Measurements from ENCODE around the gene CRYBB3.

CRYBB3 gene

DNA sequence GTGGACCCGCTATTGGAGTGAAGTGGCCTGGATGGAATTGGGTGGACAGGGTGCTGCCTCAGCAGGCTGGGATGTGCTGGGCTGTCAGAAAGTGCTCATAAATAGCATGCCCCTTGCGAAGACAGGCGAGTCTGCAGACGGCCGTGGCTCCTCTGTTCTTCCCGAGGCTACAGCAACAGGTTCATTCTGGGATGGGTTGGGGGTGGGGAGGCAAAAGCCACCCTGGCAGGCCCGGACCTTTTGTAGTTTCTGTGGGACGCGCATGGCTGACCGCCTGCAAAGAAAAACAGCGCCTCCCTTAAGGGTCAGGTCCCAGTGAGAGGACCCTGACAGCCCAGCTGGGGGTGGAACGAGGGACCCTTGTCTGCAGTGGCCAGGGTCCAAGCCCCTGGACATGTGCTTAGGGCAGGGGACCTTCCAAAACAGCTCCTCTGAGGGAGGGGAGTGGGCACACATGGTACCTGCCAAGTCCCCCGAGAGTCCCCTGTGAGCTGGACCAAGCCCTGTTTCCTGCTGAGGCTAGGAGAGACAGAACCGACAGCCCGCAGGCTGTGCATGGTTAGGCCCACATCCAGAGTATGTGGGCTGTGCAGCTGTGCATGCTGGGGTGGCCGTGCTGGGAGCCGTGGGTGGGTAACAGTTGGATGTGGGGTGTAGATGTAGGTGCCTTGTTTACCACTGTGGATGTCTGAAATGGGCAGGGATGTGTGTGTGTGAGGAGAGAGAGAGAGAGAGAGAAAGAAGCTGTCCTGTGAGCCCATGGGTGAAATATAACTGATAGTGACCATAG lies at the start of gene CRYBB3:
Gene CRYBB3, plus strand, starts transcription at position 128 of the 790 bp plus-strand sequence. CDS start 1,539 bp downstream, outside the sequence.
- DNase-seq (ENCODE audit: low spot score), result no peak

DNA sequence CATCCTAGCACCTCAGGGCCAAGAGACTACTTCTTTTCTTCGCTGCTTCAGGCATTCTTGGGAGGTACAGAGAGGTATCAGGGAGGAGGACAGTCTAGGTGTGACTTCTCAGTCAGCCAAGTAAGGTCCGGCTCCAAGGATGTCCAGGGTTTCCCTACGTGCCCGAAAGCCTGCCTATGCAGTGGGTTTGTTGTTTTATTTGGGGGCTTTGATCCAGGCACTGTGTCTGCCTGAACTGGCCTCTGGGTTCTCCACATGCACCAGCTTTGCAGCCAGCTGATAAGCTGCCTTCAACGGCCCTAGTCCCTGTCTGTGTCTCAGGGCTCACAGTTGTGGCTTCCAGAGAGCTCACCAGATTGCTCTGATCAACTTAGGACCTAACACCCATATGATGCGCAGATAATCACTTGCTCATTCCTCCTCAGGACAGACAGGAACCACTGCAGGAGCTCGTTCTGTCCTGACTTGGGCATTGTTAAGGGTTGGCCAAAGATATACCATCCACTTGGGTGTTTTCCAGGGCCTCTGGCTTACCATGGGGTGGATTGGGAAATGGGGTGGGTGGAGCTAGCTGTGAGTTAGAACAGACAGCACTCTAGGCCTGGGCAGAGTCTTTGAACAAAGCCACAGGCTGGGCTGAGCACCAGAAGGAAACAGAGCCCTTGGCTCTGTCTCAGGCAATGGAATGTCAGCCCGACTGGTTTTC lies 45.5 kb upstream of the CRYBB3 start:
- DNase-seq (ENCODE audit: low spot score), result no peak

DNA sequence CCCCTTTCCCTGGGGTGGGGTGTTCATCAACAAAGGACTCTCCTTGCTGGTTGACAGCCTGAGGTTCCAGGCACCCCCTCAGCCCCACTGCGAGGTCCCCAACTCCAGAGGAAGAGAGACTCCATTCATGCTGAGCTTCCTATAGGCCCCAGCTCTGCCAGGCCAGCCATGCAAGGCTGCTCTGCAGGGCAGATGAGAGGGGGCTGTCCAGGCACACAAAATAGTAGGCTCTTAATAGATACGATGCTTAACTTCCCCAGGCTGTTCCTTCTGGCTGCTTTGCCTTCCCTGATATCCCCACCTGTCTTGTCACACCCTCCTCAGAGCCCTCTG lies 45.0 kb upstream of the CRYBB3 start:
- no peak for DNase-seq (ENCODE audit: low spot score)

DNA sequence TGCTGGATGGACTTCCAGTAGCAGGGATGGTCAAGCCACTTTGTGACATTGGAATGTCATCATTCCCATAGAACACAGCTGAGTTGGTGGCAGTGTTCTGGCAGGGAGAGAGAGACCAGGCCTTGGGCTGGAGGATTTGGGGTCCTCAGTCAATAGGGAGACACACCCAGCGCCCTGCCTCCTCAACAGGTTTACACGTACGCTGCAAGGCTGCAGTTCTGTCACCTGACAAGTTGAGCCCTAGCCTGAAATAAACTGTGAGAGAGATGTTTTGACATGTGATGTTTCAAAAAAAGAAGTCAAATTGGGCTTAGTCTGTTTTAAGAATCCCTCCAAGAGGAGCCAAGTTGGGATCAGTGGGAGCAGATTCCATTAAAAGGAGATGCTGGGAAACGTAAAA lies 42.9 kb upstream of the CRYBB3 start:
- DNase-seq (ENCODE audit: low spot score), result no peak

DNA sequence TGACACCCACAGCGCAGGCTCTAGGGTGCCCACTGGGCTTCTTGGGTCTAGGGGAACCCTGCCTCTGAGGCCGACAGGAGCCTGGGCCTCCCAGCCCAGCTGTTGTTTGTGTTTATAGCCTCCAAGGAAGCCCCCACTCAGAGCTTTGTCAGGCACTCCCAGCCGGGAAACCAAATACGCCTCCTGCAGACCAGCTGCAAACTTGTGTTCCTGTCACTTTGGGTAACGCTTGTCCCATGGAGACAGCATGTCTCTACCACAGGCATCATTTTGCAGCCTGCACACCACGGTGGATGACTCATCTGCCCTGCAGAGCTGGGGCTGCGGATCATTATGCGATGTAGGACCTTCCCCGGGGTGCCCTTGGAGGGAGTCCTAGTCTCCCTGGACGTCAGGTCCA lies 40.6 kb upstream of the CRYBB3 start:
- DNase-seq (ENCODE audit: low spot score), result no peak

DNA sequence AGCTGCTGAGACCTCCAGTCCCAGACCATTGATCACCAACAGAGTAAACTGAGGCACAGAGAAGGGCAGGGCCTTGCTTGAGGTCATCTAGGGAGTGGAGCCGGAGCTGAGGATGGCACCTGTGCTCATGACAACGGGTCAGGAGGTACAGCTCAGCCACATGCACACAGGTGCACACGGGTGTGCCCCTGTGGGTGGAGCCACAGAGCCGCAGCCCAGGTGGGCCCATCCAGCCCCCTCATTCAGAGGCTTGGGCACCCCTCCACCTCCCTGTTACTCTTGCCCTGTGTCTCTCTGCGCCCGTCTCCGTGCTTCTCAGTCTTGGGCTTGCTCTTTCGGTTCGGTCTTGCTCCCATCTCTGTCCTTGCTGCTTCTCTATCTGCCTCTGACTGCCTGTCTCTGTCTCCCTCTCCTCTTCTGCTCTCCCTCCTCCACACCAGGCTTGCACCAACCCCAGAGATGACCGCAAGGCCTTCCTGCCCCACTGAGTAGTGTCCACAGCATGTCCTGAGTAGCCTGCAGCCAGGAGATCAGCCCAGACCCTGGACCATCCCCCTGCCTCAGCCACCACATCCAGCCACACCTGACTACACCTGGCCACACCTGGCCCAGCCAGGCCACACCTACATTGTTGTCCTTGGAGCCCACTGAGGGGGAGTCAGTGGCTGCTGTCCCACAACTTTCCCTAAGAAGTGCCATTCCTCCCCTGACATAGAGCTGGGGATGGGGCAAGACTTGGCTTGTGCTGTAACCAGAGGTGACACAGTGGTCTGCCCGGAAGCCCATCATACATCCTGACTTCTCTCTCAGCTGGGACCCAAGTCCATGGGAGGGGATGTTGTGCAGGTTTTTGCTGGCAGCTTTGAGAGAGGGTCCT lies 39.3 kb upstream of the CRYBB3 start:
- DNase-seq (ENCODE audit: low spot score), result no peak

DNA sequence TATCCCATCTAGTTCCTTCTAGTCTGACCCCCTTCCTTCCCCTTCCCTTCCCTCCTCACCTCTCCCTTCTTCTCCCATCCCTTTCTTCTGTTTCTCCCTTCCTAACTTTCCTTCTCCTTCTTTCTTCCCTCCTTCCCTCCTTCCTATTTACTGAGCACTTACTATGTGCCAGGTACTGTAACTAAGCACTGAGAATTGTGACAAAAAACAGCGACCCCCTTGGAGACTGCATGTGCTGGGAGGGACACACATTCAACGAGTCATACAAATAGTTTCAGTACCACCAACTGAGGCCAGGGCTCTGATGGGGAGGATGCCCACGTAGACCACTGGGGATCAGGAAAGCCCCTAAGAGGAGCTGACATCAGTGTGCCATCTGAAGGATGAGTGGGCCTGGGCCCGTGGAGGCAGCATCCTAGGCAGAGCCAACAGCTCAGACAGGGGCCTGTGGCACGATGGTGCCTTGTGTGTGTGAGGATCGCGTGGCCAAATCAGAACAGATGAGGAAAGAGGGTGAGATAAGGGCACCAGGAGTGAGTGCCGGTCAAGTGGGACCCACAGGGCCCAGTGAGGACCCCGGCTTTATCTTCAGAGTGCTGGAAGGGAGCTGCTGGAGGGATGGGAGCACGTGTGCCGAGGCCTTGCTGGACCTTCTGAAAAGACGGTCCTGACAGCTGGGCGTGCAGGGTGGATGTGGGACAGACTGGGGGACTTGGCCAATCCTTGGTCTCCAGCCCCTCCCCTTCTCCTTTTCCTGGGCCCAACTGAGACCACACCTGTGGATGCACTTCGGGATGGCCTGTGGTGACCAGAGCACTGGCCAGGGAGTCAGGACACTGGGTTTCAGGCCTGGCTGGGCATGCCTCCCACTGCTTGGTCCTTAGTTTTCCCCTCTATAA lies 38.4 kb upstream of the CRYBB3 start:
- no peak for DNase-seq (ENCODE audit: low spot score)

DNA sequence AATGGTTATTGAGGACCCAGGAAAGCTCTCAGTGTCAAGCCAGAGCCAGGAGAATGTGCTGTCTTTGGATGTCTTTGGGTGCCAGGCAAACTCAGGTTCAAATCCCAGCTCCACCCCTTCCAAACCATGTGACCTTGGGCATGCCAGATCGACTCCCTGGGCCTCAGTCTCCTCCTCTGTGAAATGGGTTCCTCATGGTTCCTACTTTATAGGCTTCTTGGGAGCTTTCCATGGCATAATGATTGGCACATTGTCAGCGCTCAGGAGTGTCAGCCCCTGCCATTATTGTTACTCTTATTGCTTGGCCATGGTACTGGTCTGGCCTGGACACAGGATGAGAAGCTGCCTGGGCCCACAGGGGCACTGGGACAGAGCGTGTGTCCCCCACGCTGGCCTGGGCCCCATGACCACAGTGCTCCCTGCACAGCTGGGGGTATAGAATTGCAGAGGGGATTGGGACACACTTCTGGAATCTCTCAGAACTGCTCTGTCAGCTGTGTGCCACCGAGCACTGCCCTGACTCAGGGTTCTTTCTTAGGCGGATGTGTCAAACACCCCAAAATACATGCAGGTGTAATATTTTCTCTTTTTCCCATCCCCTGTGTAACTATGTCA lies 37.6 kb upstream of the CRYBB3 start:
- DNase-seq (ENCODE audit: low spot score), result no peak

DNA sequence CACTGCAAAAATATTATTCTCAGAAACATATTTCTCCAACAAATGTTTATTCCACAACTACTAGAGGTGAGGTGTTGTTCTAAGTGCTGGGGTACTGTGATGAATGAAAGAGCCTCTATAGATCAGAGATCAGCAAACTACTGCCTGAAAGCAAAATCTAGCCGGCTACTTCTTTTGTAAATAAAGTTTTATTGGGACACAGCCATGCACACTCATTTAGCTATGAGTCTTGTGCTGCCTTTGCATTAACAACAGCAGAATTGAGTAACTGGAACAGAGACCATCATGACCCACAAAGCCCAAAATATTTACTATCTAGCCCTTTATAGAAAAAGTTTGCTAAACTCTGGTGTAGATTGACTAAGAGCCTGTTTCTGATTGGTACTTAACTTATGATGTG lies 37.1 kb upstream of the CRYBB3 start:
- no peak for DNase-seq (ENCODE audit: low spot score)

DNA sequence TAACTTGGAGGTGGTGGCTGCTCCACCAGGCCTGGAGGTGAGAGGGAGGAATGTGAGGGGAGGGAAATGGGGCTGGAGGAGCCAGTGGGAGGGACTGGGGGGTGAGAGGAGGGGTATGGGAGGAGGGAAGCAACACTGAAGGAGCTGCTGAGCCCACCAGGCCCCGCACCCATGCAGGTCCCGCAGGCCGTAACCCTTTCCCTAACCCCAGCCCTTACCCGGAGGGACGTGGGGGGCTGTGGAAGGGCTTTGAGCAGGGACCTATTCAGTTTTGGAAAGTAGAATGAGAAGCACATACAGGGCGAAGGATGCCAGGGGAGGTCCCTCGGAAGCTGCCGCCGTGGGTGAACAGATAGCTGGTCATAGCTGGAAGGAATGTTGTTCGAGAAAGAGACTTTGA lies 33.9 kb upstream of the CRYBB3 start:
- no peak for DNase-seq (ENCODE audit: low spot score)

DNA sequence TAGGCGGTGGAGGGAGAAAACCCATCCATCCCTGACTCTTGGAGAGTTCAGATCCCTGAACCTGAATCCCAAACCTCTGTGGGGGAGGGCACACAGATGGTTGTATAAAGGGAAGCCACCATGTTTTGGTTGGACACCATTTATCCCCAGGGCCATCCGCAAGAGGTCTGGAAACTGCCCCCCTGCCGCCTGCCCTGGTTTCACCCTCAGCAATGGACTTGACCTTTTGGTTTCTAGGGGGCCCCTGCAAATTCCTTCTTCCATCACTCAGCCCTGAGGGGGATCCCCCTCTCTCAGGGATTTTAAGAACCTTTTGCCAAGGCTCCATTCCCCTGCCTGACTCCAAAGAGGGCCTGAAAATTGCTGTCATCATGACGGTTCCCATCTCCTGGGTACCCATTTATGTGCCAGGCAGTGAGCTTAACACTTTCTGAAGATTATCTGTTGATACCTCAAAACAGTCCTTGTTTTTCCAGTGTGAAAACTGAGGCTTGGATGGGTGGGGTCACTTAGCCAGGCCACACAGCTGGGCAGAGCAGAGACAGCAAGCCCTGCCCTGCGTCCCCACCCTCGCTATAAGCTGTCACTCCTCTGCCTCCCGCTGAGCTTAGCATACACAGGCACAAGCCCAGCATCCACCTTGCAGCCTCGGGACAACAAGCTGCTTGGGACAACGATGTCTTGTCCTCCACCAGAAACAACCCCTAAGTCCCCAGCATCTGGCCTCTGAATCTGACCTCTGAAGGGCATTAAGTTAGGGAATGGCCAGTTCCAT lies 33.2 kb upstream of the CRYBB3 start:
- DNase-seq (ENCODE audit: low spot score), result no peak

DNA sequence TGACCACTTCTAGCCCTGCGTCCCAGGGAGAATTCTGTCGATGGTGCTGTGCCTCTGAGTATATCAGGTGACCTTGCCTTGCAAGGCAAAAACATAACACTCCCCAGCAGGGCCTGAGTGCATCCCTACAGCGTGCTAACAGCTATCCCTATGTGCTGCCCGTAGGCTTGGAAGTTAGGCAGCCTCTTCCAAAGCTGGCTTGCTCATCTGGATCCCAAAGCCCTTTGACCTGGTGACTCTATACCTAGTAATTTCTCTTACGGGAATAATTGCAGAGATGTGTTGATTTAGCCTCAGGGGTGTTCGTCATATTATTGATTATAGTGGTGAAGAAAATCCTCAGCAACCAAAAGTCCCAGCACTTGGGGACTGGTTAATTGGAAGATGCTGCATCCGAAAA lies 32.6 kb upstream of the CRYBB3 start:
- DNase-seq (ENCODE audit: low spot score), result no peak

DNA sequence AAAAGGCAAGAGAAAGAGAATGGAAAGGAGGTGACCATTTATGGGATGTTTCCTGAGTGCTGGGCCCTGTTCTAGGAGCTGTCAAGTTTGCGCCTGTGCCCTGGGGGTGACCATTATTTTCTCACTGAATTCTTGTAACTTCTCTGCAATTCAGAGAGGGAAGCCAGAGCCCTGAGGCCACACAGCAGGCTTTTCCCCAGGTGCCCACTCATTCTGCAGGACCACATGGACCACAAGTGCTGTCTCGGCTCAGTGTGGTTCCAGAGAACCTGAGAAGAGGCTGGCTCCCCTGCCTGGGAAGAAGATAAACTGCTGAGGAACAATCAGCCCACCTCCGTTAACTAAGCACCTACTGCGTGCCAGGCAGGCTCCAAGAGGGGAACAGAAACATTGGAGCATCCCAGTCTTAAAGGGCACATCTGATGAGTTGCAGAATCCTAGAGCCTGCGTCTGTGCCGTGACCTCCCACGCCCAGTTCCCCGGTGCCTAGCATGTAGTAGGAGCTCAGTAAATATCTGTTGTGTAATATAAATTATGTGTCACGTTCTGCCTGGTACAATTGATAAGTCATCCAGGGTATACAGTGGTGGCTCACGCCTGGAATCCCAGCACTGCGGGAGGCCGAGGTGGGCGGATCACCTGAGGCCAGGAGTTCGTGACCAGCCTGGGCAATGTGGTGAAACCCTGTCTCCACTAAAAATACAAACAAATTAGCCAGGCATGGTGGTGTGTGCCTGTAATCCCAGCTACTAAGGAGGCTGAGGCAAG lies 31.6 kb upstream of the CRYBB3 start:
- no peak for DNase-seq (ENCODE audit: low spot score)

DNA sequence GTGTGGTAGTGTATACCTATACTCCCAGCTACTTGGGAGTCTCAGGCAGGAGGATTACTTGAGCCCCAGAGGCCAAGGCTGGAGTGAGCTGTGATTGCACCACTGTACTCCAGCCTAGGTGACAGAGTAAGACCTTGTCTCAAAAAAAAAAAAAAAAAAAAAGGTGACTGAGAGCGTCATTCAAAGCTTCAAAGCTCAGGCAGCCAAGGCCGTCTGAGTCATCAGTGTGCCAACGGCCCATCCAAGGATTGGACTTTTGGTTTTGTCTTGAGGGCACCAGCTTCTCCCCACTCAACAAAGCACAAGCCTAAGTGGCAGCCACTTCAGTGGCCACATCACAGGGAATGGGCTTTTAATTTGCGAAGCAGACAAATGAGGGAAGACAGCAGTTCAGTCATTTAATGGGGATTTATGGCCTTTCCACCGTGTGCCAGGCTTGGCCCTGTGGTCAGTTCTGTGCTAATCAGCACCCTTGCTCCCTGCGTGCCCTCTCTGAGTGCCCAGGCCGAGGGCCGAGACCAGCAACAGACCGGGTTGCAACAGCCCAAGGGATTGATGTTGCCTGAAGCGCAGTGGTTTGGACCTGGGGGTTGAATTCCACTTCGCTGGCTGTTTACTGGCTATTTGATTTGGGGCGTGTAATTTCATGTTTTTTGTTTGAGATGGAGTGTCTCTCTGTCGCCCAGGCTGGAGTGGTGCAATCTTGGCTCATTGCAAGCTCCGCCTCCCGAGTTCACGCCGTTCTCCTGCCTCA lies 30.2 kb upstream of the CRYBB3 start:
- DNase-seq (ENCODE audit: low spot score), result no peak

DNA sequence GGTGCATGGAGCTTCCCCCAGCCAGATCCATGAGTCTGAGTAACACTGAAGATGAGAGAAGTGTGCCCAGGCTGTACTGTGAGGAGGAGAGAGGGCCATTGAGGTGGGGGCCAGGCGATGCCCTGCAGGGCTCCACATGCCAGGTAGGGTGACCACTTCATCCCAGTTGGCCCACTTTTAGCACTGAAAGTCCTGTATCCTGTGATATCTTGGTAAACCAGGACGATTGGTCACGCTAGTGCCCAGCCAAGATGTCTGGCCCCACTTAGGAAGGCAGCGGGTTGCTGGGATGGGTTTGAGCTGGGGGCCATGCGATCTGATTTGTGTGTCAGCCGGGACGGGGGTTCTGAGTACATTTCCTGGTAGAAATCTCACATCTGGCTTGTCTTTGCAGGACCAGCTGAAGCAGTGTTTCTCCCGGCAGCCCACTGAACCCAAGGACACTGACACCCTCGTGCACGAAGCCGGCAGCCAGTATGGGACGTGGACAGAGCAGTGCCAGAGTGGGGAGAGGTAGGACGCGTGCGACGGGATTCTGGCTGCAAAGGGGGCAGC lies 29.2 kb upstream of the CRYBB3 start:
- no peak for DNase-seq (ENCODE audit: low spot score)

DNA sequence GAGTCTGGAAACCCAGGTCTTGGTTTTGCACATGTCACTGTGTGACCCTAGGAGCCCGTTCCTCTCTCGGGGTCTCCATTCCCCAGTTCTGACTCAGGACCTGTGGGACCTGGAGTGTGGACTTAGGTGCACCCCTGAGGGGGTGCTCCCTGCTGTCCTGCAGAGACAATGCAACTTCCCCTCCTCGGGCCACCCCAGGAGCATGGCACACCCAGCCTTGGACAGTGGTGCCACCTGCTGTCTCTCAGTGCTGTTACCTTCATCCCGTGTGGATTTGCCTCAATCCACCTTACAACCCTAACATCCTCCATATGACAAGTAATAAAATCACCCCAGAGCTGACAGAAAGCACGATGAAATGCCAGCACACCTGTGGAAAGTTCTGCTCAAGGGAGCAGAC lies 27.5 kb upstream of the CRYBB3 start:
- no peak for DNase-seq (ENCODE audit: low spot score)

DNA sequence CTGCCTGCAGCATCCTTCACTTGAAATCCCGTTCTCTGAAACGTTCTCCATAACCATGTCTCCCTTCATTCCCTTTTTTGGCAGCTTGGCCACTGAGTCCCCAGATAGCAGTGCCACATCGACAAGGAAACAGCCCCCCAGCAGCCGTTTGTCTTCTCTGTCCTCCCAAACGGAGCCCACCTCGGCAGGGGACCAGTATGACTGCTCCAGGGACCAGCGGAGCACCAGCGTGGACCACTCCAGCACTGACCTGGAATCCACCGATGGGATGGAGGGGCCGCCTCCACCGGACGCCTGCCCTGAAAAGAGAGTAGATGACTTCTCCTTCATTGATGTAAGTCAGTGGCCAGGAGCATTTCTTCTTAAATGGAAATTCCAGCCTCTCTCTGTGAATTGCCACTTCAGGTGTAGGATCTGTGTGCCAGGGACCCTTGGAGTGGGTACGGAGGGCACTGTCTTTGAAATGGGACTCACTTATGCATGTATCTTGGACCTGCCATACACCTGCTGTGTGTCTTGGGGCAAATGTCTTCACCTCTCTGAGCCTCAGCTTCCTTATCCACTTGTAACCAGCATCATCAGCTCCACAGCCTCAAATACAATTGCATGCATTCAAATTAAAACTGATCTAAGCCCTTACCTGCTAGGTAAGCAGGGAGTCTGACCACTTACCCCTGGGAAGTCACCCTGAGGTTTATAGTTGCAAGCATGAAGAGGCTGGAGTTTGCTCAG lies 25.3 kb upstream of the CRYBB3 start:
- DNase-seq (ENCODE audit: low spot score), result no peak

DNA sequence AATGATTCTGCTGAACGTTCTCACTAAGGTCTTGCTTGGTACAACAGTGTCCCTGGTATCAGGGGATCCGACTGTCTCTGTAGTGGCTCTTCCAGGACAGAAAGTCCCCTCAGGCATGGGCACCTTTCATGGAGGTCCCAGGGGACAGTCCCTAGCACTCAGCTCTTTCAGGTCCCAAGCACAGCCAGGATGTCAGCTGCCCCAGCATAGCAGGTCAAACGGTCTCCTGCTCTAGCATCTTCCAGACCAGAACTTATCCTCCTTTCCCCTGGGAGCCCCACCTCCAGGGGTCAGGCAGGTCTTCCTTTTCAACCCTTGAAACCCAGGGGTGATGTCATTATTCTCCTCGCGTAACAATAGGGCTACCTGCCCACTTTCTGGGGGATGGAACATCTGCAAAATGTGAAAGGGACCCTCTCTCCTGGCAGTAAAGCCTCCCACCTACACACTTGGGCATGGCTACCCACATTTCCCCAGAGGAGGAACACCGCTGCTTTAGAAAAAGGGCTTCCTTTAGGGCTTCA lies 24.7 kb upstream of the CRYBB3 start:
- no peak for DNase-seq (ENCODE audit: low spot score)

Data from RKO (cell line).